Measurements from ENCODE around the gene CSNK1G1. TPM values are rescaled to one million over a fixed set of nuclear protein-coding genes. Genes with fewer than 3 reads are reported as not detected.
"Not testable (repeated sequence)": the region's sequence is repeated elsewhere in the genome, so short reads cannot be mapped to it uniquely, and the experiment has no call there.

CSNK1G1 gene
- 10 to 100 TPM; 12.3 to 30.8 (median 25.4) TPM for total RNA-seq

DNA sequence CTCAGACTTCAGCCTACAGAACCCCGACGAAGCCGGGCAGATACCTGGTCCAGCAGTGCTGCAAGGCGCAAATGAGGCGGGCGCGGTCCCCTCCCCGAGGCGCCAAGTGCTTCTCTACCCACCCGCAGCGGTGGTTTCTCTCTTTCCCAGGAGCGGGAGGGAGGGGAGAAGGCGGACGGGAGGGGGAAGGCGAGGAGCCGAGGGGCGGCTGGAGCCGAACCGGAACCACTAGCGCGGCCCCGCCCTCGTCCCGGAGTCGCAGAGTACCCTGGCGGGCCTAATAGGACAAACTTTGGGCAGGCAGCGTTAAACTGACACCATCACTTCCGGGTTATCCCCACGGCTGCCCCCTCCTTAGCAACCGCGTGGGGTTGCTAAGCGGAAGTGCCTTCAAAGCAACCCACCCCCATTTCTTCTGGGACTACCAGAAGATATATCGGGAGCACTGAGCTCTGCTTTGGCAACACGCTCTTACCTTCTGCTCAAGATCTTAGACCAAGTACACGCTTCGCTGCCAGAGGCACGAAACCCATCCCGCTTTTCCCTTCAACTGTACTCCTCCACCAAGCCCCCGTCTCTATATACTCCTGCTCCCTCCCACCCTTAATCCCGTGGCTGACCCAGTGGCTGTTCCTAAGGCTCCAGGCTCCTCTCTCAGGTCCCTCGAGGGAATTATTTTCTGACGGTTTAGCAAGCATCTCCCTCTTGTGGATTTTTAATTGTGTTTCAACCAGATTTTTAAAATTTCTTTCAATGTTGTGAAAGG is at the start of gene CSNK1G1:
Gene CSNK1G1, minus strand, starts transcription at position 230 of the 766 bp plus-strand sequence. CDS start 55,674 bp downstream, outside the sequence.
- ATAC-seq (replicated peaks in 6 of 8), result peak; percentile 95 to 98 (median 97)
- Histone ChIP-seq H3K27ac (peak within 1 kb of the TSS; percentile 42 to 79), H3K4me1 (replicated peaks in 1 of 2) (peaks cover 0 to 7% of the 10 kb centered on the region in 2 donors), H3K4me3 (peak within 1 kb of the TSS; percentile 45 to 92 (median 64))
- WGBS, 10 experiments, result 0 to 7% (median 2%) methylated on average over 3 to 7 of the region's 42 CpGs; no CpG with 5 or more reads in 4 of the 10 experiments
- in situ Hi-C loops (cut with MboI; ENCODE audit: low pct_unique_long_range_greater_than_20kb in 2 of 9, low sequenced_read_pairs in 9 of 9, unreplicated experiment in 9 of 9), result loop anchor here in 3 of 9 experiments (10.0 to 25.0 kb wide), 2 partner anchors 141 to 144 kb away; no protein-coding TSS in a partner anchor

DNA sequence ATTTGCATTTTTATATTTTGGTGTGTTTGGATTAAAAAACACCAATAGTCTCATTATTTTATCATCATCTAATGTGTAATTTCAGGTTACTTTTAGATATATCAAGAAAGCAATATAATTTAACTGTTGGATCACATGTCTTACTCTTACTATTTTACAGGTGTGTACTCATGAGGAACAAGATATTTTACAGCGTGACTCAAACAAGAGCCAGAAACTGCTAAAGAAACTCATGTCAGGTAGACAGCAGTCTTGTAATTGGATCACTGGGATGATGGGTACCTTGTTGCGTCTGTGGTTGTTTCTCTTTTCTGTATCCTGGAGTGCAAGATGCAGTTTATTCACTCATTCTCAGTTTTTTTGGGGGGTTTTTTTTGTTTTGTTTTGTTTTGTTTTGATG is 44.6 kb upstream of the CSNK1G1 start:
- in situ Hi-C loops (cut with MboI; ENCODE audit: low pct_unique_long_range_greater_than_20kb in 2 of 9, low sequenced_read_pairs in 9 of 9, unreplicated experiment in 9 of 9), result no loop called here
- no peaks in the 10 kb centered on the region for H3K4me1 ChIP-seq (replicated peaks in 1 of 2)
- no peak overlapping the region for H3K4me3 ChIP-seq
- ATAC-seq (replicated peaks in 6 of 8), result no peak
- WGBS, 10 experiments, result 80 to 100% (median 100%) methylated on average over 1 to 2 of the region's 2 CpGs
- H3K27ac ChIP-seq, result no peak overlapping the region

DNA sequence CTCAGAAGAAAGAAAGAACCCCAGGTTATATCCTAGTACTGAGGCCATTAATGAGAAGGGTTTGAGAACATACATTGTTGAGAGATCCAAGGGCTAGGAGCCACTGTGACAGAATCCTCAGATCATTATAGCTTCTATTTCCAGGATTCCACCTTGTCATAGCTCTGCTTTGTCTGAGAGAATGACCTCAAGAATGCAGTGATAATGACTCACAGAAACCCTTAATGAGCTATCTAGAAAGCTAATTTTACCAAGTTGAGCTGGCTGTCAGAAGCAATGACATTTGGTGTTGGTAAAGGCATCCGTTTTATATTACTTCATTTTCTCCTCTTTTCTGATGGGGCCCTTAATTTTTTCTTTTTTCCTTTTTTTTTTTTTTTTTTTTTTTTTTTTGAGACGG is 42.6 kb upstream of the CSNK1G1 start:
- Histone ChIP-seq H3K27ac (no peak overlapping the region), H3K4me3 (no peak overlapping the region), H3K4me1 (replicated peaks in 1 of 2) (no peaks in the 10 kb centered on the region)
- in situ Hi-C loops (cut with MboI; ENCODE audit: low pct_unique_long_range_greater_than_20kb in 2 of 9, low sequenced_read_pairs in 9 of 9, unreplicated experiment in 9 of 9), result no loop called here
- 67 to 100% (median 100%) methylated on average over 1 to 2 of the region's 2 CpGs; no CpG with 5 or more reads in 2 of the 10 experiments for WGBS, 10 experiments
- no peak for ATAC-seq (replicated peaks in 6 of 8)

GRCh38 chr15:64396789-64397188 is 40.8 kb upstream of the CSNK1G1 start:
- Histone ChIP-seq H3K27ac (no peak overlapping the region), H3K4me1 (replicated peaks in 1 of 2) (no peaks in the 10 kb centered on the region), H3K4me3 (no peak overlapping the region)
- WGBS, 10 experiments, result 87 to 100% (median 93%) methylated on average over 2 to 5 of the region's 5 CpGs
- in situ Hi-C loops (cut with MboI; ENCODE audit: low pct_unique_long_range_greater_than_20kb in 2 of 9, low sequenced_read_pairs in 9 of 9, unreplicated experiment in 9 of 9), result no loop called here
- no peak for ATAC-seq (replicated peaks in 6 of 8)

DNA sequence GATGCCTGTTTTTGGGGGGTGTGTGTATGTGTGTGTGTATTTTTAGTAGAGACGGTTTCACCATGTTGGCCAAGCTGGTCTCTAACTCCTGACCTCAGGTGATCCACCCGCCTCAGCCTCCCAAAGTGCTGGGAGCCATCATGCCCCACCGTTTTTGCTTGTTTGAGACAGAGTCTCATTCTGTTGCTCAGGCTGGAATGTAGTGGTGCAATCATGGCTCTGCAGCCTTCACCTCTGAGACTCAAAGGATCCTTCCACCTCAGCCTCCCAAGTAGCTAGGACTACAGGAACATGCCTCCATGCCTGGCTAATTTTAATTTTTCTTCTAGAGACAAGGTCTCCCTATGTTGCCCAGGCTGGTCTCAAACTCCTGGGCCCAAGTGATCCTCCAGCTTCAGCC is 36.5 kb upstream of the CSNK1G1 start:
- H3K4me1 ChIP-seq (replicated peaks in 1 of 2); H3K27ac ChIP-seq; in situ Hi-C loops (cut with MboI; ENCODE audit: low pct_unique_long_range_greater_than_20kb in 2 of 9, low sequenced_read_pairs in 9 of 9, unreplicated experiment in 9 of 9); H3K4me3 ChIP-seq; ATAC-seq (replicated peaks in 6 of 8): not testable (repeated sequence)
- 90 to 100% (median 100%) methylated on average over 1 to 3 of the region's 3 CpGs; no CpG with 5 or more reads in 6 of the 10 experiments for WGBS, 10 experiments

DNA sequence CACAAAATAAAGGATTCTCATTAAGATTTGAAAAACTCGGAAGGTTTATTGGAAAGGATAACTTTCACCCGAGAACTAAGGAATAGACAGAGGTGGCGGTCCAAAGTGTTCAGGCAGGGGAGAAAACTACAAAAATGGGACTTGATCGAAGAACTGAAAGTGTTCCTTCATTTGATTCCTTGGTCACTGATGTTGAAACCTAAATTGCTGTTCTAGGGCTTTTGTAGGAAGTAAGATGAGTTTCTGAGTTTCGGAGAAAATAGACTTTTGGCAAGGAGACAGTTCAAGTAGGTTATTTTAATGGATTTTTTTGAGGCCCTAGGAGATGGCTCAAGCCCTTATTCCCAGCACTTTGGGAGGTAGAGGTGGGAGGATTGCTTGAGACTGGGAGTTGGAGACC is 33.1 kb upstream of the CSNK1G1 start:
- peaks cover 0 to 9% of the 10 kb centered on the region in 2 donors for H3K4me1 ChIP-seq (replicated peaks in 1 of 2)
- no peak for ATAC-seq (replicated peaks in 6 of 8)
- H3K27ac ChIP-seq, result no peak overlapping the region
- 75 to 100% (median 98%) methylated on average over 1 to 5 of the region's 5 CpGs; no CpG with 5 or more reads in 1 of the 10 experiments for WGBS, 10 experiments
- in situ Hi-C loops (cut with MboI; ENCODE audit: low pct_unique_long_range_greater_than_20kb in 2 of 9, low sequenced_read_pairs in 9 of 9, unreplicated experiment in 9 of 9), result no loop called here
- H3K4me3 ChIP-seq, result no peak overlapping the region

- WGBS, 10 experiments, result 0 to 16% (median 0%) methylated on average over 1 to 18 of the region's 35 CpGs
- peak within 1 kb of the TSS; percentile 65 to 71 for H3K27ac ChIP-seq
- in situ Hi-C loops (cut with MboI; ENCODE audit: low pct_unique_long_range_greater_than_20kb in 2 of 9, low sequenced_read_pairs in 9 of 9, unreplicated experiment in 9 of 9), result no loop called here
Measured at GRCh38 chr15:64387562-64388168, 31.7 kb upstream of the CSNK1G1 start, which contains the start of gene TRIP4. TRIP4 (plus strand) TSS chr15:64387836; CDS start chr15:64387864, 28 bp downstream.

GRCh38 chr15:64386291-64386690 is 30.3 kb upstream of the CSNK1G1 start:
- WGBS, 10 experiments, result 25 to 100% (median 85%) methylated on average over 1 to 2 of the region's 7 CpGs; no CpG with 5 or more reads in 2 of the 10 experiments
- ATAC-seq (replicated peaks in 6 of 8), result no peak

More at GRCh38 chr15:64387562-64388168, 31.7 kb upstream of the CSNK1G1 start, which contains the start of gene TRIP4:
- ATAC-seq (replicated peaks in 6 of 8), result peak; percentile 100
- Histone ChIP-seq H3K4me3 (peak within 1 kb of the TSS; percentile 46 to 74 (median 58)), H3K4me1 (replicated peaks in 1 of 2) (peaks cover 0 to 9% of the 10 kb centered on the region in 2 donors)

DNA sequence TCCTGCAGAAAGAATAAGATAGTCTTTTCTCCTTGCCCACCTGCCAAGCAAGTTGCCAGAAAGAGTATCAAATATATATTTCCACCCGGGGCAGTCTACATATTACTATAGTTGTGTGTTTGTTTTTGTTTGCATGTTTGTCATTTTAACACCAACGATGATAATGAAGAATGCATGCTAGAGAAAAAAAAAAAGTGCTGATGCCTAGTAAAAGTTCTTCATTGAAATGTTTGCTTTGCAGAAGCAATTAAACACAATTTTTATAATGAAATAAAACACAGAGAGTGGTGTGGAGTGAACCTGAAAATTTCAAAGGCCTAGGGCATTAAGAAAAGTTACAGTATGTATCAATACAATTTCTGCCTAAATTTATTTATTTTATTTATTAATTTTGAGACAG is 27.8 kb upstream of the CSNK1G1 start:
- H3K27ac ChIP-seq, result no peak overlapping the region
- no peak overlapping the region for H3K4me3 ChIP-seq
- in situ Hi-C loops (cut with MboI; ENCODE audit: low pct_unique_long_range_greater_than_20kb in 2 of 9, low sequenced_read_pairs in 9 of 9, unreplicated experiment in 9 of 9), result no loop called here
- WGBS, 10 experiments, result 0 to 94% (median 75%) methylated on average over 1 to 2 of the region's 2 CpGs; no CpG with 5 or more reads in 3 of the 10 experiments
- ATAC-seq (replicated peaks in 6 of 8), result no peak
- H3K4me1 ChIP-seq (replicated peaks in 1 of 2), result peaks cover 0 to 9% of the 10 kb centered on the region in 2 donors

More at GRCh38 chr15:64386291-64386690, 30.3 kb upstream of the CSNK1G1 start:
- H3K4me3 ChIP-seq, result no peak overlapping the region
- in situ Hi-C loops (cut with MboI; ENCODE audit: low pct_unique_long_range_greater_than_20kb in 2 of 9, low sequenced_read_pairs in 9 of 9, unreplicated experiment in 9 of 9), result no loop called here
- H3K4me1 ChIP-seq (replicated peaks in 1 of 2), result peaks cover 0 to 9% of the 10 kb centered on the region in 2 donors
- no peak overlapping the region for H3K27ac ChIP-seq

DNA sequence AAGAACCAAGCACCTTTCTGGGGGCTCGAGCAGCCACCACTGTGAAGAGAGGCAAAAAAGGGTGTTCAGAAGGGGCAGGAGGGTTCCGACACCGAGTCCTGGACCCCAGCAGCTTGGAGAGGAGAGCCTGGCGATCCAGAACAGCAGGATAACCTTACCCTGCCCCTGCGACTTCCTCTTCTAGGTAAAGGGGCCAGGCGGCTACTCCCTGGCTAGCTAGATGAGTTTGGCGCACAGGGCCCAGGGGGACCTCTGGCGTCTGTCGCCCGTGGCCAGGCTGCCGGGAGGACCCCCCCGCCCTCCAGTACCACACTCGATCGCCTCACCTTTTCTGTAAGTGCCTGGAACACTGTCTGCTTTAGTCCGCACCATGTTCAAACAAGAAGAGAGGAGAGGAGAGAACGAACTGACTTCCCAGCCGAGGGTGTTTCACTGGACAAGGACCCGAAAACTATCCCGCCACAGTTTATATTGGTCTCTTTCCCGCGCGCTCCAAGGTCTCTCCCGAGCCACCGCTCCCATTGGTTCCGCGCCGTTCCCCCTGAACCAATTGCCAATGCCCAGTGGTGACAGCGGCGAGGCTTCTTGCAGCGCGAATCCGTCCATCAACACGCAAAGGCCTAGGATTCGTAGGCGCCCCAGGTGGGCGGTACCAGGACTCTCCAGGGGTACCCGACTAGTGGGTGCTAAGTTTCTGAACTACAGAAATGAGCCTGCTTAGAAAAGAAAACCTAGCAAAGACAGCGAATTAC is 25.2 kb upstream of the CSNK1G1 start, which contains the start of gene PCLAF:
Gene PCLAF, minus strand, starts transcription at position 442 of the 752 bp plus-strand sequence. Its CDS starts 70 bp downstream, at position 372.
- ATAC-seq (replicated peaks in 6 of 8), result peak; percentile 100
- 0 to 10% (median 1%) methylated on average over 1 to 29 of the region's 38 CpGs; no CpG with 5 or more reads in 1 of the 10 experiments for WGBS, 10 experiments
- in situ Hi-C loops (cut with MboI; ENCODE audit: low pct_unique_long_range_greater_than_20kb in 2 of 9, low sequenced_read_pairs in 9 of 9, unreplicated experiment in 9 of 9), result no loop called here
- peak within 1 kb of the TSS; percentile 40 to 55 (median 50) for H3K4me3 ChIP-seq
- peaks cover 0 to 3% of the 10 kb centered on the region in 2 donors for H3K4me1 ChIP-seq (replicated peaks in 1 of 2)
- no peak within 1 kb of the TSS for H3K27ac ChIP-seq

GRCh38 chr15:64380130-64380870 is 24.3 kb upstream of the CSNK1G1 start:
- WGBS, 10 experiments, result 21 to 86% (median 55%) methylated on average over 4 to 11 of the region's 11 CpGs; no CpG with 5 or more reads in 1 of the 10 experiments
- peak overlapping the region in 3 of 5 donors; percentile 40 to 55 (median 50) for H3K4me3 ChIP-seq
- H3K27ac ChIP-seq; H3K4me1 ChIP-seq (replicated peaks in 1 of 2); ATAC-seq (replicated peaks in 6 of 8); in situ Hi-C loops (cut with MboI; ENCODE audit: low pct_unique_long_range_greater_than_20kb in 2 of 9, low sequenced_read_pairs in 9 of 9, unreplicated experiment in 9 of 9): not testable (repeated sequence)
